ENCODE measurements around the gene TBC1D24.

Gene TBC1D24

GRCh38 chr16:2493605-2494004, 18.7 kb downstream of the TBC1D24 start:
- in situ Hi-C loops (cut with MboI; ENCODE audit: low pct_unique_long_range_greater_than_20kb, low sequenced_read_pairs): no loop called here
- DNase-seq: no peak

GRCh38 chr16:2494616-2495015, 19.7 kb downstream of the TBC1D24 start:
- DNase-seq: no peak
- in situ Hi-C loops (cut with MboI; ENCODE audit: low pct_unique_long_range_greater_than_20kb, low sequenced_read_pairs): no loop called here

DNA sequence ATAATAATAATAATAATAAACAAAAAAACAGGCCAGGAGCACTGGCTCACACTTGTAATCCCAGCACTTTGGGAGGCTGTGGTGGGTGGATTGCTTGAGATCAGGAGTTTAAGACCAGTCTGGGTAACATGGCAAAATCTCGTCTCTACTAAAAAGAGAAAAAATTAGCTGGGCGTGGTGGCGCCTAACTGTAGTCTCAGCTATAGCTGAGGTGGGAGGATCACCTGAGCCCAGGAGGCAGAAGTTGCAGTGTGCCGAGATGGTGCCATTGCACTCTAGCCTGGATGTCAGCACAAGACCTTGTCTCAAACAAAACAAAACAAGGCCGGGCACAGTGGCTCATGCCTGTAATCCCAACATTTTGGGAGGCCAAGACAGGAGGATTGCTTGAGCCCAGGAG, 20.1 kb downstream of the TBC1D24 start:
- no peak for DNase-seq
- in situ Hi-C loops (cut with MboI; ENCODE audit: low pct_unique_long_range_greater_than_20kb, low sequenced_read_pairs): no loop called here

DNA sequence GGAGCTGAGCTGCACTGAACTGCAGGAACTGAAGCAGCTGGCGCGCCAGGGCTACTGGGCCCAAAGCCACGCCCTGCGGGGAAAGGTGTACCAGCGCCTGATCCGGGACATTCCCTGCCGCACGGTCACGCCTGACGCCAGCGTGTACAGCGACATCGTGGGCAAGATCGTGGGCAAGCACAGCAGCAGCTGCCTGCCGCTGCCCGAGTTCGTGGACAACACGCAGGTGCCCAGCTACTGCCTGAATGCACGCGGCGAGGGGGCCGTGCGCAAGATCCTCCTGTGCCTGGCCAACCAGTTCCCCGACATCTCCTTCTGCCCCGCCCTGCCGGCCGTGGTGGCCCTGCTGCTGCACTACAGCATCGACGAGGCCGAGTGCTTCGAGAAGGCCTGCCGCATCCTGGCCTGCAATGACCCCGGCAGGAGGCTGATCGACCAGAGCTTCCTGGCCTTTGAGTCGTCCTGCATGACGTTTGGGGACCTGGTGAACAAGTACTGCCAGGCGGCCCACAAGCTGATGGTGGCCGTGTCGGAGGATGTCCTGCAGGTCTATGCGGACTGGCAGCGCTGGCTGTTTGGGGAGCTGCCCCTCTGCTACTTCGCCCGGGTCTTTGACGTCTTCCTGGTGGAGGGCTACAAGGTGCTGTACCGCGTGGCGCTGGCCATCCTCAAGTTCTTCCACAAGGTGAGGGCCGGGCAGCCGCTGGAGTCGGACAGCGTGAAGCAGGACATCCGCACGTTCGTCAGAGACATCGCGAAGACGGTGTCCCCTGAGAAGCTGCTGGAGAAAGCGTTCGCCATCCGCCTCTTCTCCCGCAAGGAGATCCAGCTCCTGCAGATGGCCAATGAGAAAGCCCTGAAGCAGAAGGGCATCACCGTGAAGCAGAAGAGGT, 21.5 kb downstream of the TBC1D24 start:
- DNase-seq: no peak
- in situ Hi-C loops (cut with MboI; ENCODE audit: low pct_unique_long_range_greater_than_20kb, low sequenced_read_pairs): no loop called here

- DNase-seq: no peak
- in situ Hi-C loops (cut with MboI; ENCODE audit: low pct_unique_long_range_greater_than_20kb, low sequenced_read_pairs): no loop called here
Measured at GRCh38 chr16:2497116-2497630, 22.2 kb downstream of the TBC1D24 start.

- in situ Hi-C loops (cut with MboI; ENCODE audit: low pct_unique_long_range_greater_than_20kb, low sequenced_read_pairs): no loop called here
- DNase-seq: no peak
Measured at GRCh38 chr16:2497695-2498484, 23.0 kb downstream of the TBC1D24 start.

- in situ Hi-C loops (cut with MboI; ENCODE audit: low pct_unique_long_range_greater_than_20kb, low sequenced_read_pairs): no loop called here
- no peak for DNase-seq
Measured at GRCh38 chr16:2498531-2499253, 23.8 kb downstream of the TBC1D24 start.

DNA sequence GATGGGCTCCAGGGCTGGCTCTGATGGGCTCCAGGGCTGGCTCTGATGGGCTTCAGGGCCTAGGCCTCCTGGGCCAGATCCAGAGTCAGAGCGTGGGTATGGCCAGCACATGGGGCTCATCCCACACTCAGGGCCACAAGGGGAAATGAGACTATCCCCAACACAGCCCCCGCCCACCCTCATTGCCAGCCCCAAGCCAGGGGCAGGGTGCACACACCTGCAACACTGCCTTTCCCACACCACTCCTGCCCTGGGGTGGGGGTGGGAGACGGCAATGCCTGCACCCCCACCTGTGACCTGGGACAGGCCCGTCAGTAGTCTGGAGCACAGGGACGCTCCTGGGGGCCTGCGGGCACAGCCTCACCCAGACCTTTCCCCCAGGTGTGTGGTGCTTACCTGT, 24.5 kb downstream of the TBC1D24 start:
- no peak for DNase-seq
- in situ Hi-C loops (cut with MboI; ENCODE audit: low pct_unique_long_range_greater_than_20kb, low sequenced_read_pairs): no loop called here

DNA sequence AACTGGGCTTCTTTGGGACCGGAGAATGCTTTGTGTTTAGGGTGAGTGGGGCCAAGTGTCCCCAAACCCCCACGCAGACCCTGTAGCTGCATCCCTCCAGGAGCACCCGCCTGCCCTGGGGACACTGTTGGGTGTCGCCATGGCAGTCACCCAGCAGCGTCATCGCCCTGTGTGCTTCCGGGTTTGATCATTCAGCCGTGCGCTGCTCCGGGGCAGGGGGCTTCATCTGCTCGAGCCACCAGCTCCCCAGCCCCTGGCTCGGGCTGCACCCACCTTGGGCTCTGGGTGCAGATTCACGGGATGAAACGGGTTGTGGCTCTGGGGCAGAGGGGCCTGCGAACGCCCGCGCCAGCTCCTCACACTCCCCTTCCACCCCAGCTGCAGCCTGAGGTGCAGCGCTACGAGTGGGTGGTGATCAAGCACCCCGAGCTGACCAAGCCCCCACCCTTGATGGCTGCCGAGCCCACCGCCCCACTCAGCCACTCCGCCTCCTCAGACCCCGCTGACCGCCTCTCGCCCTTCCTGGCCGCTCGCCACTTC, 25.0 kb downstream of the TBC1D24 start:
- no peak for DNase-seq
- in situ Hi-C loops (cut with MboI; ENCODE audit: low pct_unique_long_range_greater_than_20kb, low sequenced_read_pairs): no loop called here

GRCh38 chr16:2500430-2500917, 25.5 kb downstream of the TBC1D24 start:
- DNase-seq: no peak
- in situ Hi-C loops (cut with MboI; ENCODE audit: low pct_unique_long_range_greater_than_20kb, low sequenced_read_pairs): no loop called here

DNA sequence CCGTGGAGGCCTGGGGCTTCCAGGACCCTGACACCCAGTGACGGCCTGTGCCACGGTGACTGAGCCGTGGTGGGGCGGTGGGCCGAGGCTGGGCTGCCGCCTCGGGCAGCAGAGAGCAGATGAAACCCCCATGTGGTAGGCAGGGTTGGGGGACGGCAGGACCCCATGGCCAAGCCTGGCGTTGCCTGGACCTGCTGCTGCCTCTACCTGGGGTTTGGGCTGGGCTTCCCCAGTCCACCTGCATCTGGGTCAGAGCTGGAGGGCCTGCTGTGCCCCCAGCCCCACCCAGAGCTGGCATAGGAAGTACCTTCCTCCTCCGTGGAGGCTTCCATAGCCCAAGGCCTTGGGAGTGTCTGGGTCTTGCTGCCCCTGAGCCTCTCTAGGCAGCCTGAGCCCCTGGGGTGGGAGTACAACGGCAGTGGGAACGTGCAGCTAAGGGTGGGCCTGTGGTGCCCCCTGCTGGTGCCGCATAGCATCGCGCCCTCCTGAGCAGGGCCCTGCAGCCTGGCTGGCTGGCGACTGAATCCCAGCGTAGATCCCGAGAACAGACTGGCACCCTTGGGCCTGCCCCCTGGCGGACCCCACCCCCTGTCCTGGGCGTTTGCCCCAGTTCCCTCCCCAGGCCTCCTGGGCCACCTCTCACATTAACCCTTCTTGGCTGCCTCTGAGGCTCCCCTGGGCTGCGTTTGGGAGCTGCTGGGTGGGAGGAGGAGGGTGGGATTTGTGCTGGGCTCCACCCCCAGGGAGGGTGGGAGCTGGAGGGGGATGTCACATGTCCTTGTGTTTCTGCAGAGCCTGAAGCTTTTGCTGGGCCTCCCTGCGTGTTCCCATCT, 26.2 kb downstream of the TBC1D24 start:
- peak; percentile 92 for DNase-seq
- in situ Hi-C loops (cut with MboI; ENCODE audit: low pct_unique_long_range_greater_than_20kb, low sequenced_read_pairs): no loop called here

- DNase-seq: no peak
- in situ Hi-C loops (cut with MboI; ENCODE audit: low pct_unique_long_range_greater_than_20kb, low sequenced_read_pairs): no loop called here
Measured at GRCh38 chr16:2501946-2502895, 27.3 kb downstream of the TBC1D24 start.

DNA sequence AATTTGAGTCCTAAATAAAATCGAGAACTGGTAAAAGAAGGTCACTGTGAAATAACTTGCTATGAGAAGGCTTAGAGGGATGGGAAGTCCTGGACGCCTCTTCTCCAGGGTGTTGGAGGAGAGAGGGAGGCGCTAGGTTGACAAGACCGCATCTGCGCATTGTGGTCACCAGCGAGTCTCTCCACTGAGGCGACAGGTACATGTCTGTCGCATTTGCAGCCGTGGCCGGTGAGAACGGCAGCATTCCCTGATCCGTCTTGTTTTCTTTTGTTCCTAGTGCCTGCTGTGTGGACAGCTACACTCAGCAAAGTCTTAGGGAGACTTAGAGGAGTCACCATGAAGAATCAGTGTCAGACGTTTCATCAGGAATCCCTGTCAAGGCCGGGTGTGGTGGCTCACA, 30.8 kb downstream of the TBC1D24 start:
- in situ Hi-C loops (cut with MboI; ENCODE audit: low pct_unique_long_range_greater_than_20kb, low sequenced_read_pairs): no loop called here
- no peak for DNase-seq

- in situ Hi-C loops (cut with MboI; ENCODE audit: low pct_unique_long_range_greater_than_20kb, low sequenced_read_pairs): no loop called here
- peak; percentile 57 for DNase-seq
Measured at GRCh38 chr16:2507052-2507659, 32.2 kb downstream of the TBC1D24 start.

- in situ Hi-C loops (cut with MboI; ENCODE audit: low pct_unique_long_range_greater_than_20kb, low sequenced_read_pairs): no loop called here
- no peak for DNase-seq
Measured at GRCh38 chr16:2507665-2508064, 32.7 kb downstream of the TBC1D24 start.

- in situ Hi-C loops (cut with MboI; ENCODE audit: low pct_unique_long_range_greater_than_20kb, low sequenced_read_pairs): no loop called here
Measured at GRCh38 chr16:2508722-2509400, 33.9 kb downstream of the TBC1D24 start.

More at GRCh38 chr16:2508722-2509400, 33.9 kb downstream of the TBC1D24 start:
- no peak for DNase-seq
